IMR-90 (cell line): ENCODE results near the gene DEAF1.

Experiments
- CTCF ChIP-seq: conservative IDR thresholded peaks from 2 replicates; pipeline ENCODE4 v1.5.1; 2012; ENCODE audit warnings: mild to moderate bottlenecking, low read depth, low read length, improper control_type of control experiment
- FOS ChIP-seq: fragments of 150-350 bp; IDR thresholded peaks from 2 replicates; pipeline ENCODE4 v1.6.1; 2016; ENCODE audit warnings: low read depth, low read length
- POLR2A ChIP-seq: IDR thresholded peaks from 2 replicates; pipeline ENCODE4 v1.6.1; 2012; ENCODE audit warnings: mild to moderate bottlenecking, low read depth, low read length
- RAD21 ChIP-seq: IDR thresholded peaks from 2 replicates; pipeline ENCODE4 v1.6.1; 2012; ENCODE audit warnings: low read length, improper control_type of control experiment
- RFX5 ChIP-seq: IDR thresholded peaks from 2 replicates; pipeline ENCODE4 v1.8.0; 2012; ENCODE audit warnings: low read depth, mild to moderate bottlenecking, low read length, moderate library complexity

DNA sequence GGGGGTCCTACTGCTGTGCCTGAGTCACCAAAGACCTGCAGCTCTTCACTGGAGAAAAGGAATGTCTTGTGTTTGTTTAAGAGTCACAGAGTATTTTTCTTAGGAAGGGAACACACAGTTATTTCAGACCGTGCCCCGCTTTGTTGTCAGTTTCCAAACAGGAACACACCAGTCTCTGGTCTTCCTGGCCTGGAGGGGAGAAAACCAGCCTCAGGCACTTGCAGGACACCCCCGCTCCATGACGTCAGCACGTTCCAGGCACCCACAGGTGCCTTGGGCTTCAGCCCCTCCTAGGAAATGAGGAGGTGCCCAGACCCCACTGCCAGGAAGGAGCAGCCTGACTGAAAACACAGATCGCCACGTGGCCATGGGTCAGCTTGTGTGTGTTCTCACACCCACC, 5.4 kb downstream of the DEAF1 start:
- TF ChIP-seq RFX5 (no peak), CTCF (no peak), POLR2A (no peak), FOS (no peak), RAD21 (no peak)
